ENCODE measurements around the gene USP49.

Gene USP49

DNA sequence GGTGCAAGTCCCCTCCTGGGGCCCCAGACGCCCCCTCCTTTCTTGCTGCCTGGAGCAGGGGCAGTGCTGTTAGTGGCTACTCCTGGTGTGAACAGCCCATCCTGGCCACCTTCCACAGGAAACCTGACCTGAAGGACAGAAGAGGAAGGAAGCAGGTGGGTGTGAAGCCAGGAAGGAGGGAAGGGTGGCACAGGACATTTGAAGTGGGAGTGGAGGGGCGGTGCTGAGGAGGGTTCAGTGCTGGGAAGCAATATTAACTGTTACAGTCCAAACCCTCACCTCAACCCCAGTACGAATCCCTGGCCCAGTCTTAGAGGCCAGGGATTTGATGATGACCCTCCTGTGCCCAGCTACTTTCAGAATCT is 113.8 kb downstream of the USP49 start:
- H3K4me3 ChIP-seq (replicated peaks; ENCODE audit: low read depth, low read length), result peak overlapping the region; percentile 72
- DNase-seq (ENCODE audit: low read depth), result no peak
- TF ChIP-seq, protein P1, sequence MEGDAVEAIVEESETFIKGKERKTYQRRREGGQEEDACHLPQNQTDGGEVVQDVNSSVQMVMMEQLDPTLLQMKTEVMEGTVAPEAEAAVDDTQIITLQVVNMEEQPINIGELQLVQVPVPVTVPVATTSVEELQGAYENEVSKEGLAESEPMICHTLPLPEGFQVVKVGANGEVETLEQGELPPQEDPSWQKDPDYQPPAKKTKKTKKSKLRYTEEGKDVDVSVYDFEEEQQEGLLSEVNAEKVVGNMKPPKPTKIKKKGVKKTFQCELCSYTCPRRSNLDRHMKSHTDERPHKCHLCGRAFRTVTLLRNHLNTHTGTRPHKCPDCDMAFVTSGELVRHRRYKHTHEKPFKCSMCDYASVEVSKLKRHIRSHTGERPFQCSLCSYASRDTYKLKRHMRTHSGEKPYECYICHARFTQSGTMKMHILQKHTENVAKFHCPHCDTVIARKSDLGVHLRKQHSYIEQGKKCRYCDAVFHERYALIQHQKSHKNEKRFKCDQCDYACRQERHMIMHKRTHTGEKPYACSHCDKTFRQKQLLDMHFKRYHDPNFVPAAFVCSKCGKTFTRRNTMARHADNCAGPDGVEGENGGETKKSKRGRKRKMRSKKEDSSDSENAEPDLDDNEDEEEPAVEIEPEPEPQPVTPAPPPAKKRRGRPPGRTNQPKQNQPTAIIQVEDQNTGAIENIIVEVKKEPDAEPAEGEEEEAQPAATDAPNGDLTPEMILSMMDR (IDR thresholded peaks at IDR 0.05; ENCODE audit: low read length, missing control alignments), result no peak

- TF ChIP-seq, protein P1 (IDR thresholded peaks at IDR 0.05; ENCODE audit: low read length, missing control alignments), result no peak
- peak within 1 kb of the TSS; percentile 72 for H3K4me3 ChIP-seq (replicated peaks; ENCODE audit: low read depth, low read length)
- DNase-seq (ENCODE audit: low read depth), result peak; percentile 47
Observed at GRCh38 chr6:41780551-41781365, 114.4 kb downstream of the USP49 start, which contains the start of gene PRICKLE4. Gene PRICKLE4 (plus strand): TSS chr6:41780782. CDS start chr6:41783474, 2,692 bp downstream.

DNA sequence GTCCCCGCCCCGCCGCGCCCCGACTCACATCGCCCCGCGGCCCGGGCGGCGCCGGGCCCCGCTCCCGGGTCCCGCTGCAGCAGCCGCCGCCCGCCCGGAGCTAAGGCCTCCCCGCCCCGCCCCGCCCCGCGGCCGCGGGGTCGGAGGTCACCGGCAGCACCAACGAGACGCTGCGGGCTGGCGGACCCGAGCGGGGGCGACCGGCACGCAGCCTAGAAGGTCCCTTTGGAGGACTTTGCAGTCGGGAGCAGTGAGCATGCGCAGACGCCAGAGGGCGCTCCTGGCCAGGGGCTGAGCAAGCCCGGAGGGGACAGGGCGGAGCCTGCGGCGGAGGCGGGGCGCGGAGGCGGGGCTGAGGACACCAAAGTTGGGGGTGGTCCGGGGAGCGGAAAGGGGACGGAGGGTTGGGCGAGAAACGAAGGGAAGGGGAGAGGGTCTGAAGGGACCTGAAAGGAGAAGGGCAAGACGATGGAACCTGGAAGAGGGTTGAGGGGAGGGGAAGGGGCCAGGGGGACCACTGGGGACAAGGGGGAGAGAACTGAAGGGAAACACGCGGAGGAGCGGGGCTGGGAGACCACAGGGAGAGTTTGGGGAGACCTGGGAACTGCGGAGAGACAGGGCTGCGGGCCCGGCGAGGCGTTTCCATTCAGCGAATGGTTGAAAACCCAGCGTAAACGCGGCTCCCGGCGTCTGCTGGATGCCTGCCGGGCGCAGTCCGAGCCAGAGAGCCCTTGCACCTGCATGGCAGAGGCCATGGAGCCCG is 115.2 kb downstream of the USP49 start, which contains the start of gene FRS3:
Gene FRS3 (minus strand): TSS at position 113 of the 763 bp plus-strand sequence. CDS start 2,913 bp downstream, outside the sequence.
- DNase-seq (ENCODE audit: low read depth), result peak; percentile 97
- peak within 1 kb of the TSS; percentile 72 for H3K4me3 ChIP-seq (replicated peaks; ENCODE audit: low read depth, low read length)
- TF ChIP-seq, protein P1 (IDR thresholded peaks at IDR 0.05; ENCODE audit: low read length, missing control alignments), result peak; percentile 78

- H3K4me3 ChIP-seq (replicated peaks; ENCODE audit: low read depth, low read length), result peak overlapping the region; percentile 72
- no peak for DNase-seq (ENCODE audit: low read depth)
- TF ChIP-seq, protein P1 (IDR thresholded peaks at IDR 0.05; ENCODE audit: low read length, missing control alignments), result no peak
Observed at GRCh38 chr6:41779336-41779735, 115.8 kb downstream of the USP49 start.

GRCh38 chr6:41778895-41779294 is 116.3 kb downstream of the USP49 start:
- TF ChIP-seq, protein P1 (IDR thresholded peaks at IDR 0.05; ENCODE audit: low read length, missing control alignments), result no peak
- H3K4me3 ChIP-seq (replicated peaks; ENCODE audit: low read depth, low read length), result peak overlapping the region; percentile 72
- no peak for DNase-seq (ENCODE audit: low read depth)

GRCh38 chr6:41777551-41778285 is 117.5 kb downstream of the USP49 start:
- H3K4me3 ChIP-seq (replicated peaks; ENCODE audit: low read depth, low read length), result no peak overlapping the region
- no peak for DNase-seq (ENCODE audit: low read depth)
- TF ChIP-seq, protein P1 (IDR thresholded peaks at IDR 0.05; ENCODE audit: low read length, missing control alignments), result no peak
